Measurements from ENCODE around the gene ULK4. TPM values are rescaled to one million over a fixed set of nuclear protein-coding genes. Genes with fewer than 3 reads are reported as not detected.

ULK4 gene
- total RNA-seq, 2 donors from 2014 or later: 28.7 to 38.4 TPM

DNA sequence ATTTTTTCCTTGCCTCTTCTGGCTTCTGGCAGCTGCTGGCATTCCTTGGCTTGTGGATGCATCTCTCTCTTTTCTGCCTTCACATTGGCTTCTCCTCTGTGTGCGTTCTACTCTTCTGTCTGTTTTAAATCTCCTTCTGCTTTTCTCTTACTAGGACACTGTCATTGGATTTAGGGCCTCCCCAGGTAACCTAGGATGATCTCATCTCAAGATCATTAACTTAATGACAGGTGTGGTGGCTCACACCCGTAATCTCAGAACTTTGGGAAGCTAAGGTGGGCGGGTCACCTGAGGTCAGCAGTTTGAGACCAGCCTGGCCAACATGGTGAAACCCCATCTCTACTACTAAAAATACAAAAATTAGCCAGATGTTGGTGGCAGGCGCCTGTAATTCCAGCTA is 40.9 kb upstream of the ULK4 start:
- Histone ChIP-seq H3K27ac (no peak overlapping the region), H3K27me3 (replicated peaks; ENCODE audit: insufficient read depth) (no peaks in the 10 kb centered on the region), H3K4me3 (no peak overlapping the region), H3K9me3 (no peaks in the 10 kb centered on the region), H3K36me3 (no peaks in the 10 kb centered on the region), H3K4me1 (ENCODE audit: control insufficient read depth in 1 of 2, low read depth in 2 of 2) (peaks cover 7 to 8% of the 10 kb centered on the region in 2 donors)
- ATAC-seq (ENCODE audit: insufficient number of reproducible peaks, low FRiP score, low read depth) (no peak), DNase-seq (ENCODE audit: low spot score) (no peak)
- TF ChIP-seq CTCF (IDR thresholded peaks at IDR 0.05): no peak

DNA sequence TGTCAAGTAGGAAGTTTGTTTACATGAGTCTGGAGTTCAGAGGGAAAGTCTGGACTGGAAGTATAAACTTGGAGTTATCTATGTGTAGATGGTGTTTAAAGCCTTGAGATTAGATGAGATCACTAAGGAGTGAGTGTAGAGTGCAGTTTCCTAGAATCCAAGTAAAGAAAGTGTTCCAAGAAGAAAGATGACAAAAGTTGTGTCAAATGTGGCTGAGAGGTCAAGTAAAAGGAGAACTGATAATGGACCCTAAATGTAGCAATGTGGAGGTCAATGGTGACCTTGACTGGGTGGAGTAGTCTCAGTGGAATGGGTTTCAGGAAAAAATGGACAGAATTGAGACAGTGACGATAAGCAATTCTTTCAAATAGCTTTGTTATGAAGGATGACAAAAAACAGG is 39.9 kb upstream of the ULK4 start:
- no peak for DNase-seq (ENCODE audit: low spot score)
- Histone ChIP-seq H3K4me1 (ENCODE audit: control insufficient read depth in 1 of 2, low read depth in 2 of 2) (peaks cover 7 to 17% of the 10 kb centered on the region in 2 donors), H3K9me3 (no peaks in the 10 kb centered on the region), H3K4me3 (no peak overlapping the region), H3K27ac (no peak overlapping the region), H3K36me3 (no peaks in the 10 kb centered on the region), H3K27me3 (replicated peaks; ENCODE audit: insufficient read depth) (no peaks in the 10 kb centered on the region)
- no peak for ATAC-seq (ENCODE audit: insufficient number of reproducible peaks, low FRiP score, low read depth)
- TF ChIP-seq CTCF (IDR thresholded peaks at IDR 0.05): no peak

DNA sequence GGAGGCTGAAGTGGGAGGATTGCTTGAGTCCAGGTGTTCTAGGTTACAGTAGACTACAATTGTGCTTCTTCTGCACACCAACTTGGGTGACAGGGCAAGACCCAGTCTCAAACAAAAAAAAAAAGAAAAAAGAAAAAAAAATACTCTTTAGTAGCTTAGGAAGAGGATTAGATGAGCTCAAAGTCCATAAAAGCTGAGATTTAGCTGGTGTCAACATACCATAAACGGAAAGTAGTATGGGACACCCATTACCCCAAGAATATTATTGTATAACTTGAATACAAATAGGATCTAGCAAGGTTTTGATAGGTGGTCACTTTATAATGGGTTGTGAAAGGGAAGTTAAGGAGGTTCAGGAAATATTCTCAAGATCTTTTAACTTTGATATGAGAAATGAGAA is 38.0 kb upstream of the ULK4 start:
- H3K36me3 ChIP-seq: no peaks in the 10 kb centered on the region
- H3K4me1 ChIP-seq (ENCODE audit: control insufficient read depth in 1 of 2, low read depth in 2 of 2): peaks cover 7 to 17% of the 10 kb centered on the region in 2 donors
- TF ChIP-seq CTCF (IDR thresholded peaks at IDR 0.05): no peak
- H3K27me3 ChIP-seq (replicated peaks; ENCODE audit: insufficient read depth): no peaks in the 10 kb centered on the region
- ATAC-seq (ENCODE audit: insufficient number of reproducible peaks, low FRiP score, low read depth) (no peak), DNase-seq (ENCODE audit: low spot score) (no peak)
- H3K27ac ChIP-seq: peak overlapping the region in 1 of 2 donors; percentile 32
- H3K9me3 ChIP-seq: no peaks in the 10 kb centered on the region
- H3K4me3 ChIP-seq: no peak overlapping the region

DNA sequence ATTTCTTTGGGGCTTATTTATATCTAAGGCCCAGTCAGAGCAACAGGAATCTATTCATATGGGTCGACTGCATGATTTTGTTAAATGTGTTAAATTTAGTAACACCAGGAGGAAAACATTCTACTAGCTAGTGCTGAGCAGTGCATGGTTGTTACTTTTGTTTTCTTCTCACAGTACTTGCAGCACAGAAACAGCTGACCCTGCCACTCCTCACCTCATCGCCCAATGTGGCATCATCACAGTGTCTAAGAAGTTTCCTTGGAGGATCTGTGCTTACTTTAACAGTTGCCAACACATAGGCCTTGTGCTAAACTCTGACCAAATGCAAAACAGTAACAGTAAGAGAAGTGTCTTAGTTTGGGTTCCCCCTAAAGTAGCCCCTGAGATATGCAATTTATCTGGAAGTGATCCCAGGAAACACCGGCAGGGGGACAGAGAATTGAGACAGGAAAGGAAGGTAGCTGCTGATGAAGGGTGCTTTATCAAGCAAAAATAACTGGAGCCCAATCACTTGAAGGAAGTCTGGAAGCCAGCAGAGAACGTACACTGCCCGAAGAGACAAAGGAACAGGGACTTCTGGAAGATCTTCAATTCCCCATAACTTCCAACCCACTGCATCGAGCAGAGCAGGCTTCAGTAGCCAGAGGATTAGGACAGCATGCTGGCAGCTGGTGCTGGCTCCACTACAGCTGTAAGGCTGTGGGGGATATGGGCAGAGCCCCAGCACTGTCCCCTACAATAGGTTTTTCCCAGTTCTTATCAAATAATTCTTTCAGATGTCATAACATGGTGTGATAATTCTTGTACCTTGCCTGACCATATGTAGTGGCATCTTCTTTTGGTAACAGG is 36.0 kb upstream of the ULK4 start:
- peaks cover 7 to 17% of the 10 kb centered on the region in 2 donors for H3K4me1 ChIP-seq (ENCODE audit: control insufficient read depth in 1 of 2, low read depth in 2 of 2)
- no peaks in the 10 kb centered on the region for H3K27me3 ChIP-seq (replicated peaks; ENCODE audit: insufficient read depth)
- H3K27ac ChIP-seq: peak overlapping the region; percentile 50 to 57
- no peaks in the 10 kb centered on the region for H3K36me3 ChIP-seq
- H3K9me3 ChIP-seq: no peaks in the 10 kb centered on the region
- H3K4me3 ChIP-seq: no peak overlapping the region
- DNase-seq (ENCODE audit: low spot score) (no peak), ATAC-seq (ENCODE audit: insufficient number of reproducible peaks, low FRiP score, low read depth) (no peak)
- TF ChIP-seq CTCF (IDR thresholded peaks at IDR 0.05): peak; percentile 45

DNA sequence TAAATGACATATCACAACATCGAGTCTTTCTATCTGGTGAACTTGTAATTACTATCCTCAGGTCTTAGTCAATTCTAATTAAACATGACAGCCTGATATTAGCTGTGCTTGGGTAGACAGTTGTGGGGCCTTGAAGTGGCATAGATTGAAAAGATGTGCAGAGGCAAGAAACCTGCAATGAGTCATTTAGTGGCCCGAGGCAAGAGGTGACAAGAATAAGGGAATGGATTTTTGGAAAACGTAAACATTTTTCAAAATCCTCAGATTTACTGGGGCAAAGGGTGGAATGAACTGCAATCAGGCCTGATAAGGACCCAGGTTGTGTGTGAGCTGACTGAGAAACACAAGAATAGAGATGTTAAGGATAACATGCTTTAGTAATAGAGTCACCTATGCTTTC is 29.5 kb upstream of the ULK4 start:
- no peaks in the 10 kb centered on the region for H3K27me3 ChIP-seq (replicated peaks; ENCODE audit: insufficient read depth)
- H3K4me1 ChIP-seq (ENCODE audit: control insufficient read depth in 1 of 2, low read depth in 2 of 2): no peaks in the 10 kb centered on the region
- TF ChIP-seq CTCF (IDR thresholded peaks at IDR 0.05): no peak
- H3K9me3 ChIP-seq: no peaks in the 10 kb centered on the region
- DNase-seq (ENCODE audit: low spot score): no peak
- ATAC-seq (ENCODE audit: insufficient number of reproducible peaks, low FRiP score, low read depth): no peak
- no peaks in the 10 kb centered on the region for H3K36me3 ChIP-seq
- H3K4me3 ChIP-seq: no peak overlapping the region
- no peak overlapping the region for H3K27ac ChIP-seq
